Left cardiac atrium (tissue), 4 donors: ENCODE measurements around the gene ZFR. TPM values are rescaled to one million over a fixed set of nuclear protein-coding genes. Genes with fewer than 3 reads are reported as not detected.
"Not testable (repeated sequence)": the region's sequence is repeated elsewhere in the genome, so short reads cannot be mapped to it uniquely, and the experiment has no call there.

ENCODE experiments used
- ATAC-seq, 2 donors: fragments of 200-7000 bp; cut with Tn5 transposase; one replicate each; pipeline ENCODE4 v1.9.1; 2020; ENCODE audit warnings: mild to moderate bottlenecking in 2 of 2, moderate library complexity in 2 of 2
- DNase-seq: peaks from one replicate; pipeline ENCODE4 v3.0.0-alpha.2; 2020
- intact Hi-C, 2 donors: fragments of 100-400 bp; cut with DNase I; formaldehyde crosslinking; loops; one replicate each; pipeline versions ENCODE4 v1.14.1 to v1.15.1; 2022 to 2023
- total RNA-seq, 2 donors: library from RNA; stranded (reverse); fragmentation: NEBNext Ultra II Directional; extraction: Animal tissue kit (Norgen Biotek cat#: 25700); gene quantifications; one replicate each; pipeline ENCODE4 v1.2.1, GENCODE V29; 2021
- donor health status: DM: no; HTN: yes; CAD: no.
- donor health status: DM: no; HTN: yes; CAD: no; lungs with severe emphysema.
- donor health status: DM: yes; HTN: yes; CAD: no.
- donor health status: Dilated cardiomyopathy.

Gene ZFR
- total RNA-seq, 2 donors from 2014 or later: 47.9 to 56.5 TPM

DNA sequence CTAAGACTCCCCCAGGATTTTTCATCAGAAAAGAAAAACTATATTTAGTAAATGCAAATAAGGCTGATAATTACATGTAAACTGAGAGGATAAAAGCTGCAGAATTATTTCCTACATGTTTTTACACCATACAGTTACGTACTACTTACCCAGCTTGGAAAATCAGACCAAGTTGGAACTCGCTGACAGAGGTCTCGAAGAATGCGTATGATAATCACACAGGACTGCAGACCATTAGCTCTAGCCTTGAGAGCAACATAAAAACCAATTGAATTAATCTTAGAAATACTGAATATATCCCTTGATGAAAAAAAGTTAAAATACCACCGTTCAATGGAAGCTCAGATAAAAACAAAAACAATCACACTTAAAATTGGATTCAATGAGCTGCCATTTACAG lies 65.6 kb downstream of the ZFR start:
- no peak for ATAC-seq
- no peak for DNase-seq
- intact Hi-C loops: no loop called here

DNA sequence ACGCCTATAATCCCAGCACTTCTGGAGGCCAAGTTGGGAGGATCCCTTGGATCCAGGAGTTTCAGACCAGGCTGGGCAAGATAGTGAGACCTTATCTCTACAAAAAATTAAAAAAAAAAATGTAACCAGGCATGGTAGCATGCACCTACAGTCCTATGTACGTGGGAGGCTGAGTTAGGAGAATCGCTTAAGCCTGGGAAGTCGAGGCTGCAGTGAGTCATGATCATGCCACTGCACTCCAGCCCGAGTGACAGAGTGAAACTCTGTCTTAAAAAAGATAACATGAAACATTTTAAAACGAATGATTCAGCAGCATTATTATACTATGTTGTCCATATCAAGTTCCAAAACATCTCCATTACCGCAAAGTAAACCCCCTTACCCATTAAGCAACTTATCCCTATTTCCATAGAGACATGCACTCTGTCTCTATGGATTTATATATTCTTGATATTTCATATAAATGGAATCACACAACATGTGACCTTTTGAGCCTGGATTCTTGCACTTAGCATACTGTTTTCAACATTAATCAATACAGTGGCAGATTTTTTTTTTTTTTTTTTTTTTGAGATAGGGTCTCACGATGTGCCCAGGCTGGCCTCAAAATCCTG lies 74.9 kb downstream of the ZFR start:
- no peak for ATAC-seq
- DNase-seq: no peak
- intact Hi-C loops: no loop called here

DNA sequence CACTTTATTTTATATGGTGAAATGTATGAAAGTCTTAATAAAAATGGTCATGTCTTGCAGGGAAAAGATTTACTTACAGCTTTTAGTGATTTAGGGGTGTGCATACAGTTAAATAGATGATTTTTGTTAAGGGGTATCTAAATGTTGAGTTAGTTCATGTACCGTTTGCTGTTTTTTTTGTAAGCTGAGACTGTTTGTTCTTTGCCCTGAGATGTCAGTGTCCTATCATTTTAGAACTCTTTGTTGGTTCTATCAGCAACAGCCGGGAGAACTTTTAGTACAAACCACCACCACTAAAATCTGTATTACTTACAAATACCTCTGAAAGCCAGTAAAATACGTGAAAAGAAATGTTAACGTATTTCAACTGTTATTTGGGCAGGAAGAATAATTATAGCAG lies 75.5 kb downstream of the ZFR start:
- ATAC-seq (no peak), DNase-seq (no peak)
- intact Hi-C loops: no loop called here

DNA sequence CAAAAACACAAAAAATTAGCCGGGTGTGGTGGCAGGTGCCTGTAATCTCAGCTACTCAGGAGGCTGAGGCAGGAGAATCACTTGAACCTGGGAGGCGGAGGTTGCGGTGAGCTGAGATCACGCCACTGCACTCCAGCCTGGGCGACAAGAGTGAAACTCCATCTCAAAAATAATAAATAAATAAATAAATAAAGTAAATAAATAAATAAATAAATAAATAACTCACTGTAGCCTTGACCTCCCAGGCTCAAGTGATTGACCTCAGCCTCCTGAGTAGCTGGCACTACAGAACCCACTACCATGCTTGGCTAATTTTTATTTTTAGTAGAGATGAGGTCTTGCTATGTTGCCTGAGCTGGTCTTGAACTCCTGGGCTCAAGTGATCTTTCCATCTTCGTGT lies 77.3 kb downstream of the ZFR start:
- ATAC-seq, DNase-seq, intact Hi-C loops: not testable (repeated sequence)

DNA sequence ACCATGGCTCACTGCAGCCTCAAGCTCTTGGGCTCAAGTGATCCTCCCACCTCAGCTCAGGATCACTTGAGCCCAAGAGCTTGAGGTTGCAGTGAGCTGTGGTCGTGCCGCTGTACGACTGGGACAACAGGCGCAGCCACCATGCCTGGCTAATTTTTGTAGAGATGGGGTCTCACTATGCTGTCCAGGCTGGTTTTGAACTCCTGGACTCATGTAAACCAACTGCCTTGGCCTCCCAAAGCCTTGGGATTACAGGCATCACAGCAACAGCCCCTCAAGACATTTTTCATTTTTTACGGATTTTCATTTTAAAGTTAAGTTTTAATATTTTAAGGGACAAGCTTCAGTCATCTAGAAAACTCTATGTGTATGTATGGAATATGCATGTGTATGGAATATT lies 78.9 kb downstream of the ZFR start:
- DNase-seq (no peak), ATAC-seq (no peak)
- intact Hi-C loops: no loop called here

DNA sequence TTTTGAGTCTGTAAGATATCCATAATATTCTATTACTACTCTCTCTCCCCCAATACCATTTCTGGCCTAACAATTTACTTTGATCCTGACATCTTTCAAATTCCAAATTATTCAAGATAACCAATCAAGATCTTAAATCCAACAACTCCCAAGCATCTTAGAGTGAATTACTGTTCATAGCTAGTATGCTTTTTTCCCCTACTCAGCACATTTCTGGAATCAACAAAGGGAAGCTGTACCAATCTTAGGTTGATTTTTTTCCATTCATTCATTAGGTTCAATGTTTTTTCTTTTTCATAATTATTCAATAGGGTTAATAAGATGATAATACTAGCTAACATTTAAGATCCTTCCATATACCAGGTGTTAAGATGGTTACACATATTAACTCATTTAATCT lies 81.5 kb downstream of the ZFR start:
- ATAC-seq (no peak), DNase-seq (no peak)
- intact Hi-C loops: no loop called here

DNA sequence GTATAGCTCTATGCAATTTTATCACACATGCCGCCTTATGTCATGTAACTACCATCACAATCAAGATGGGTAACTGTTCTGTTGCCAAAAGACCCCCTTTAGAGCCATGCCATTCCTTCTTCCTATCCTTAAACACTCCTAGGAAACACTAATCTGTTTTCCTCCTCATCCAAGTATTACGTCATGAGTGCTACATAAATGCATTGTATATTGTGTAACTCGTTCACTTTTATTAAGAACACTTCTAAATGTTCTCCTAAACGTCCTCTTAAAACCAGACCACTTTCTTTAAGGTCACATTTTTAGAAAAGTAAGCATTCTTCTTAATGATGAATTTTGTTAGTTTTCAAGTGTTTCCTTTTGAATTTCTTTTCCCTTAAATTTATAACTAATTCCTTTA lies 82.0 kb downstream of the ZFR start:
- intact Hi-C loops: no loop called here
- no peak for ATAC-seq
- no peak for DNase-seq

DNA sequence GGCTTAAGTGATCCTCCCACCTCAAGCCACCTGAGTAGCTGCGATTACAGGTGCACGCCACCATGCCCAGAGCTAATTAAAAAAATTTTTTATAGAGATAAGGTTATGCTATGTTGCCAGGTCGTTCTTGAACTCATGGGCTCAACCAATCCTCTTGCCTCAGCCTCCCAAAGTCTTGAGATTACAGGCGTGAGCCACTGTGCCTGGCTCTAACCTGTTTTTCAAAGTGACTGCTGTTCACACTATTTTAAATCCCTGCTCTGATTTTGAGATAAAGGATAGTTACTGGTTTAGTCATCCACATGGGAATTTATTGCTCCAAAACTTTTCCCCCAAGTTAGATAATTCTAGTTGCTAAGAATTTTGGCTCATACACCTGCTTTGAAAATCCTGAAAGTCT lies 83.6 kb downstream of the ZFR start:
- DNase-seq: no peak
- intact Hi-C loops: no loop called here
- ATAC-seq: no peak

DNA sequence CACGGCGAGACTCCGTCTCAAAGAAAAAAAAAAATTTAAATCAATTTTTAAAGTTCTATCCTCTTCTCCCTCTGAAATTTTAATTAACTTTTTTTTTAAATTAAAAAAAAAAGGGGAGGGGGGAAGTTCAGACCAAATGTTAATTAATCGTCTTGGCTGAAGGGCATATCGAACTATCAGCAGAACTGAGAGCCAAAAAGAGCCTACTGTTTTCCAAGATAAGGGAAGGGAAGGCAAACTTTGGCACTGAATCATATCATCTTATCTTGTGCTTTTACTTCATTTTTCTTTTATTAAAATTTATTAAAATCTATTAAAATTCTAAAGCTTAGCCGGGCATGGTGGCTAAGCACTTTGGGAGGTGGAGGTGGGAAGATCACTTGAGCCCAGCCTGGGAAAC lies 85.9 kb downstream of the ZFR start:
- ATAC-seq (no peak), DNase-seq (no peak)
- intact Hi-C loops: no loop called here

DNA sequence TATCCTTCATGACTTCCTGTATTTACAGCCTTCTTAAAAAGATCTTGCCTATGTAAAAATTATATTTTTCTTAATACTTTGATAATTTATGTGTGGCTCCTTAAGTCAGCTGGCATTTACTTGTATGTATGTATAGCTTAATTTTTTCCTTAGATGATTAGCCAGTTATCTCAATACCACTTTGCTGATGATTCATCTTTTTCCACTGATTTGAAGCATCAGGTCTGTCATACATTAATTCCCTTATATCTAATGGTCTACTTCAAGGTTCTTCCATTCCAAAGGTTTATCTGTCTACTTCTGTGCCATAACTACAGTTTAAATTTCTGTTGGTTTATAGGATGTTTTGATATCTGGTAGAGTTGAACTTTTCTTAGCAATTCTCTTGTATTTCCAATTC lies 86.9 kb downstream of the ZFR start:
- no peak for DNase-seq
- intact Hi-C loops: no loop called here
- no peak for ATAC-seq

DNA sequence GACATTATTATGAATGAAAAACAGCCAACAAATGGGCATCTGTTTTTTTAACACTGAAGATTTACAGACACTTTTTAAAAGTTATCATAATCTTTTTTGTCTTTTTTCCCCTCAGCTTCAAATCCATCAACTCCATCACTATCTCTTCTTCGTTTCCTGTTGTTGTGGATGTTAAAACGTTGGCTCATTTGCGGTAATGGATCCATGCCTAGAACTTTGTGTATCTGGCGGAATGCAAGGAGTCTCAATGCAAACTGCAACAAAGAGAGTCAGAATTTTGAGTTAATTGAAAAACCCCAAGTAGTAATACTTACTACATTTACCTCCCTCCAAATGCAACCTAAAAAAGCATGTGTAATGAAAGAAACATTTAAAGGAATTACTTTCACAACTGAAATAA lies 88.9 kb downstream of the ZFR start:
- no peak for ATAC-seq
- intact Hi-C loops: no loop called here
- DNase-seq: no peak

DNA sequence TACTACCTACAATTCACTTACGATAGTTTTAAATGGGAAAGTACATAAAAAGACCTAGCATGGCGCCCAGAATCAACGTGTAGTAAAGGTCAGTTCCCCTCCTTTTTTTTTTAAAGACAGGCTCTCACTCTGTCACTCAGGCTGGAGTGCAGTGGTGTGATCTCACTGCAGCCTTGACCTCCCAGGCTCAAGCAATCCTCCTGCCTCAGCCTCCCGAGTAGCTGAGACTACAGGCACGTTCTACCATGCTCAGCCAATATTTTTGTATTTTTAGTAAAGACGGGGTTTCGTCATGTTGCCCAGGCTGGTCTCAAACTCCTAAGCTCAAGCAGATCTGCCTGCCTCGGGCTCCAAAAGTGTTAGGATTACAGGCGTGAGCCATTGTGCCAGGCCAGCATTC lies 91.1 kb downstream of the ZFR start:
- intact Hi-C loops: no loop called here
- no peak for ATAC-seq
- DNase-seq: no peak

DNA sequence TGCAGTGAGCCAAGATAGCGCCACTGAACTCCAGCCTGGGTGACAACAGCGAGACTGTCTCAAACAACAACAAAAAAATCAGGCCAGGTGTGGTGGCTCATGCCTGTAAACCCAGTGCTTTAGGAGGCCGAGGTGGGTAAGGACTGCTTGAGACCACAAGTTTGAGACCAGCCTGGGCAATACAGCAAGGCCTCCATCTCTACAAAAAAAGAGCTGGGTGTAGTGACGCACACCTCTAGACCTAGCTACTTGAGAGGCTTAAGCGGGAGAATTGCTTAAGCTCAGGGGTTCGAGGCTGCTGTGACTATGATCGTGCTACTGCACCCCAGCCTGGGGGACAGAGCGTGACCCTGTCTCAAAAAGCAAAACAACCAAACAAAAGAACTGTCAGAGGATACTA lies 91.9 kb downstream of the ZFR start:
- ATAC-seq: no peak

DNA sequence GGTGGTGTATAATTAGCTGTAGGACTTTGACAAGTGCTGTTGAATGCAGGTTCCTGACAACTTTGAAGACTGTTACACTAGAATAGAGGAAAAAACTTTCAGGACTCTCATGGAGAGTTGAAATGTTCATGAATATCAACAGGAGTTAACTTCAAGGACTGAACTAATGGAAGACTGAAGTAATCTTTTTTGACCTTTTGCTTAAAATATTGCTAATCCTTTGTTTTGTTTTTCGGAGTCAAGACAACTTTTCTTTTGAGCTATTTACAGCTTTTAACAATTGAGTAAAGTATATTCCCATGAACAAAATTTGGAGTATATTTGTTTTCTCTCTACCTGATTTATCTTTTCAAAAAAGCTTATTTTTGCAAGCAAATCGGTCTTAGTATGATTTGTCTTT lies 97.7 kb downstream of the ZFR start:
- DNase-seq: no peak
- intact Hi-C loops: no loop called here
- ATAC-seq: no peak

More for the DNA sequence above, 91.9 kb downstream of the ZFR start:
- intact Hi-C loops: no loop called here
- no peak for DNase-seq

DNA sequence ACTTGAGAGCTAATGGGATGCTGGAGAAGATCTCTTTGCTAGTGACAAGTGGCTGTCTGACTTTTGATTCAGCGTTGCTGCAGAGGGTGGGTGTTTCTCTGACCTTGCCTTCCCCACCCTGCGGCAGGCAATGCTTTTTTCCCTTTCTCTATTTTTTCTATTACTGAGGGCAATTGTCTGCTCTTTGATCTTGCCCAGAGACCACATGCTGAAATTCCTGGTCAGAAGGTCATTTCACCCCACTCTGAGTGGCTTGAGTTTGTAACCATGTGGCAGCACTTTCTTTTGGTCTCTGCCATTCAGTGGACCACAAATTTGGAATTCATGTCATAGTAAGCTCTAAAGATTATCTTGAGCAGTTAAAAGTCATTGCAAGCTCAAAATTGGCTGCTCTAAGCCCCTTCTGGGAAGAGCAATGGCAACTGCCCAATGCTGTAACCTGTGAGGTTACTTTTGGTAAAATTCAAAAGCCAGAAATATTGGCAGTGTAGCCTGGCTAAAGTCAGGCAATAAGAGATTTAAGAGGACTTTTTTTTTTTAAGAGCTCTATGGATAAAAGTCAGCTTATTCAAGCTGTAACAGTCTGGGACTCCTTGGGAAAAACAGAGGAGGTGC lies 101.4 kb downstream of the ZFR start:
- ATAC-seq (no peak), DNase-seq (no peak)
- intact Hi-C loops: no loop called here

DNA sequence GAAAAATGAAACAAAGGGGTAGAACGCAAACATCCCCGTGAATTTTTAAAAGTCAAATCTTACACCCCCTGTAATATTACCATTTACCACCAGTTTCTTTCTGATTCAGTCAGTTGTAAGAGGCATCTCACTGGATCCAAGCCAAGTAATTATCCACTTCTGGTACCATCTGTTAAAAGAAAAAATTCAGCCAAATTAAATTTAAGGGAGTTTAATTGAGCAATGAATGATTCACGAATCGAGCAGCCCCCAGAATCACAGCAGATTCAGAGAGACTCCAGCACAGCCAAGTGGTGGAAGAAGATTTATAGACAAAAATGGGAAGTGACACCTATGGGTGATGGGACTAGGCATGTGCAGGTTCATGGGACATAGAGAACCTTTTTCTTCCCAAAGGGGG lies 101.9 kb downstream of the ZFR start:
- ATAC-seq (no peak), DNase-seq (no peak)
- intact Hi-C loops: no loop called here

DNA sequence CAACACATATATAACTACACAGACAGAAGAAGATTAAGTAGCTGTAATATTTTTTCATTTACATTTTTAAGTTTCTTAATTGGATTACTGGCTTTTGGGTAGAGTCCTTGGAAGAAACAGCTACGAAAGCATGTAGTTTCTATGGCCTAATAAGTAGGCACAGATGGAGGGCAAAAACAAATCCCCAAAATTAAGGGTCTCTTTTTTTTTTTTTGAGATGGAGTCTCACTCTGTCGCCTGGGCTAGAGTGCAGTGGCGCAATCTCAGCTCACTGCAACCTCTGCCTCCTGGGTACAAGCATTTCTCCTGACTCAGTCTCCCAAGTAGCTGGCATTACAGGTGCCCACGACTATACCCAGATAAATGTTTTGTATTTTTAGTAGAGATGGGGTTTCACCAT lies 104.7 kb downstream of the ZFR start:
- no peak for ATAC-seq
- intact Hi-C loops: no loop called here
- DNase-seq: no peak

DNA sequence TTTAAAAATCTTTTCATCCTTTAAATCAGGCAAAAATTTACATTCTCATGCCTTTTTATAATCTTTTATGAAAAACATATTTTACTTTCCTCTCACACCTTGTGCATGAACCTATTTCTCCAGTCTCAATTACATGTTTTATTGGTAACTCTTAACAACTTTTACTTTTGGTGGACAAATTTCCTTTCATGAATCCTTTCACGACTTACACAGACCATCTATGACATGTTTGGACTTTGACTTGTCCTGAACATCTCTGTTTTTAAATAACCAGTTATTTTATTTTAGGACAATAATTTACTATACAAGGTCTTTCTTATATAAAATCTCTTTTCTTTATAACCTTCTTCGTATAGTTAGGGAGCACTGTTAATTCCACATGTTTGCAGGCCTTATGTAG lies 105.3 kb downstream of the ZFR start:
- DNase-seq: no peak
- intact Hi-C loops: no loop called here
- no peak for ATAC-seq

DNA sequence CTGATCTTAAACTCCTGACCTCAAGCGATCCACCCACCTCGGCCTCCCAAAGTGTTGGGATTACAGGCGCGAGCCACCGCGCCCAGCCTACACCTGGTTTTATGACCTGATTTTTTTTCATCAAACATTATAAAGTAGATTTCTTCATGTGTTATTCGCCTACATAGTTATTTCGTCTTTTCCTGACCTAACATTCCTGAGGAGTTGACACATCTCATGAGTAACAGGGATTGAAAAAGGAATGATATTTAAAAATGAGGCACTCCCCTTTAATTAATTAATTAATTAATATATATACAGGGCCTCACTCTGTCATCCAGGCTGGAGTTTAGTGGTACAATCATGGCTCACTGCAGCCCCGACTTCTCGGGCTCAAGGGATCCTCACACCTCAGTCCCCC lies 111.6 kb downstream of the ZFR start:
- ATAC-seq: no peak
- intact Hi-C loops: no loop called here
- no peak for DNase-seq

DNA sequence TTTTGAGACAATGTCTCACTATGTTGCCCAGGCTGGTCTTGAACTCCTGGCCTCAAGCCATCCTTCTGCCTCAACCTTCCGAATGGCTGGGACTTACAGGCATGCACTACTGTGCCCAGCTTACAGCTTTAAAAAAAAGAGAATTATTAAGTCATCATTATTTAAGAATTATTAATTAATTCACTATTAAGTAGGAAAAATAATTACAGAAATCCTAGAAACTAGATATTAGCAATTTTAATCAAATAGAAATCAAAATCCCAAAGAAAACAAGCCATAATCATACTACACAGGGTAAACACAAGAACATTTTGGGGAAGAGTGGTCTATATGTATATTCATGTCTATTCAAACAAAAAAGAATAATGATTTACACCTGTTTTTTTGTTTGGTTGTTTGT lies 112.2 kb downstream of the ZFR start:
- DNase-seq: no peak
- intact Hi-C loops: no loop called here
- ATAC-seq: no peak

DNA sequence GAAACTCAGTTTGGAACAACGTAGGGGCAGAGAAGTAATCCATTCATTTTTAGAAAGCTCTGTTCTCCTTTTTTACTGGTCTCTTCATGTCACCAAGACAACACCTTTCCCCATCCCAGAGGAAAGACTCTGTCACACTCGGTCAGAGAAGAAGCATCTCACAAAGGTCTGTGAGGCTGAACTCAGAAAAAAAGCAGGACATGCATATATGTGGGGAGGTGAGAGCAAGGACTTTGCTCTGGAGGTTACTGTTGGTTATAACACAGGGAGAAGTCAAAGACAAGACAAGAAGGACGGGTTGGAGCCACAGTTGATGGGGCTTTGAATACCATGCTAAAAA lies 112.6 kb downstream of the ZFR start:
- intact Hi-C loops: no loop called here
- ATAC-seq: no peak
- DNase-seq: no peak
